ENCODE results near the gene KCTD12.
"Not testable (repeated sequence)": the region's sequence is repeated elsewhere in the genome, so short reads cannot be mapped to it uniquely, and the experiment has no call there.

Gene KCTD12

DNA sequence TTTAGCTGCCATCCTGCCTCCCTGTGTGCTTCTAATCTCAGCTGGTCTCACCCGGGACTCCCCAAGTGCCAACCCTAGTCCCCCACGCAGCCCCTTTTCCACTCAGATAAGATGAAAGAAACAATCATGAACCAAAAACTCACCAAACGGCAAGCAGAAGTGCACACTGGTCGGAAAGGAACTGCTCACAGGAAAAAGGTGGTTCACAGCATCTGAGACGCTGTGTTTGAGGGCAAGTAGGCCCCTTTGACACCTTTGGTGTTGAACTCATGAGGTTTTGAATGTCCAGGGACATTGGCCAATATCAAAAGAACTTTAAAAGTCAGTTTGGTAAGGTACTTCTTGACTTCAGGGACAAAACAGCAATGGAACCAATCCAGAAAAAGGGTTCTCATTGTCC, 41.8 kb upstream of the KCTD12 start:
- TF ChIP-seq CTCF (conservative IDR thresholded peaks at IDR 0.05; ENCODE audit: control insufficient read depth, insufficient read depth, low read depth, low read length) = no peak
- no peak for DNase-seq (ENCODE audit: low read depth)
- no peak overlapping the region for H3K4me3 ChIP-seq (ENCODE audit: control insufficient read depth, low read depth, low read length)

DNA sequence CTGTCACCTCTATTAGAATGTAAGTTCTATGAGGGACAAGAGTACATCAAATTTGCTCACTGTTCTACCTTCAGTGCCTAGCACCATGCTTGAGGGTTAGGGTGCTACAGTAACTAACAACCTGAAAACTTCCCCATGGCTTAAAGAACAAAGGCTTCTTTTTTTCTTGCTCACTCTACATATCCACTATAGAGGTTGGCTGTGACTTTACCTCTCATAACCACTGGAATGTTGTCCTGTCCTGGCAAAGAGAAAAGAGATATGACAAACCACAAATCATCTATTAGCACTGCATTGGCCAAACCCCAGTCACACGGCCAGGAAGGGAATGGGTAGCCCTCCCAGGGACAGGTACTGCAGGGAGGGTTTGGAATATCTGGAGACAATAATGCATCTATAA, 38.9 kb upstream of the KCTD12 start:
- DNase-seq (ENCODE audit: low read depth) = no peak
- no peak for TF ChIP-seq CTCF (conservative IDR thresholded peaks at IDR 0.05; ENCODE audit: control insufficient read depth, insufficient read depth, low read depth, low read length)
- H3K4me3 ChIP-seq (ENCODE audit: control insufficient read depth, low read depth, low read length) = no peak overlapping the region

DNA sequence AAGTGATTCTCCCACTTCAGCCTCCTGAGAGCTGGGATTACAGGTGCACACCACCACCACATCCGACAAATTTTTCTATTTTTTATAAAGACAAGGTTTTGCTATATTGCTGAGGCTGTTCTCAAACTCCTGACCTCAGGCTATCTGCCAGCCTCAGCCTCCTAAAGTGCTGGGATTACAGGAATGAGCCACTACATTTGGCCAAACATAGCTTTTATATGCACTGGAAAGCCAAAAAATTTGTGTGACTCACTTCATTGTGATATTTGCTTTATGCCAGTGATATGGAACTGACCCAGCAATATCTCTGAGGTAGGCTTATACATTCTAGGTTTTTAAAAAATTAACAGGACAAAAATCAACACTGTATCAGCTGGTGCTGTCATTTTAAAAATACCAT, 35.3 kb upstream of the KCTD12 start:
- DNase-seq (ENCODE audit: low read depth) = no peak
- no peak overlapping the region for H3K4me3 ChIP-seq (ENCODE audit: control insufficient read depth, low read depth, low read length)
- TF ChIP-seq CTCF (conservative IDR thresholded peaks at IDR 0.05; ENCODE audit: control insufficient read depth, insufficient read depth, low read depth, low read length) = no peak

GRCh38 chr13:76917755-76918481, 31.7 kb upstream of the KCTD12 start:
- not testable (repeated sequence) for H3K4me3 ChIP-seq (ENCODE audit: control insufficient read depth, low read depth, low read length)
- DNase-seq (ENCODE audit: low read depth) = peak; percentile 31

DNA sequence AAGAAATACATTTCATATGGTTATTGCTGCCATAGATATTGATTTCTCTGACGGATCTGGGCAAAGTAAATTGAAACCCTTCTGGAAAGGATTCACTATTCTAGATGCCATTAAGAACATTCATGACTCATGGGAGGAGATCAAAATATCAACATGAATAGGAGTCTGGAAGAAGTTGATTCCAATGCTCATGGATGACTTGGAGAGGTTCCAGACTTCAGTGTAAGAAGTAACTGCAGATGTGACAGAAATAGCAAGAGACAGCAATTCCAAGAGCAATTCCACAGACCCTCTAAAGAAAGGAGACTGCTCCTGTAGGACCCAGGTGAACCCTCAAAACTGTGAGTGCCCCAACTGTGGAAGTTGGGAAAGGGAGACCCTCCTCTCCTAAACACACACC, 30.9 kb upstream of the KCTD12 start:
- TF ChIP-seq CTCF (conservative IDR thresholded peaks at IDR 0.05; ENCODE audit: control insufficient read depth, insufficient read depth, low read depth, low read length) = no peak
- DNase-seq (ENCODE audit: low read depth) = peak; percentile 64
- H3K4me3 ChIP-seq (ENCODE audit: control insufficient read depth, low read depth, low read length) = no peak overlapping the region

GRCh38 chr13:76913898-76914297, 27.7 kb upstream of the KCTD12 start:
- TF ChIP-seq CTCF (conservative IDR thresholded peaks at IDR 0.05; ENCODE audit: control insufficient read depth, insufficient read depth, low read depth, low read length) = no peak
- no peak for DNase-seq (ENCODE audit: low read depth)
- H3K4me3 ChIP-seq (ENCODE audit: control insufficient read depth, low read depth, low read length) = no peak overlapping the region

- no peak overlapping the region for H3K4me3 ChIP-seq (ENCODE audit: control insufficient read depth, low read depth, low read length)
- no peak for DNase-seq (ENCODE audit: low read depth)
- no peak for TF ChIP-seq CTCF (conservative IDR thresholded peaks at IDR 0.05; ENCODE audit: control insufficient read depth, insufficient read depth, low read depth, low read length)
These were observed 26.3 kb upstream of the KCTD12 start for GRCh38 chr13:76912476-76912875.
